ENCODE data around the gene SPATA22. TPM values are rescaled to one million over a fixed set of nuclear protein-coding genes. Genes with fewer than 3 reads are reported as not detected.

The SPATA22 gene
- polyA plus RNA-seq, 2 of the 4 experiments (the other 2 are of a cell fraction), result not detected

DNA sequence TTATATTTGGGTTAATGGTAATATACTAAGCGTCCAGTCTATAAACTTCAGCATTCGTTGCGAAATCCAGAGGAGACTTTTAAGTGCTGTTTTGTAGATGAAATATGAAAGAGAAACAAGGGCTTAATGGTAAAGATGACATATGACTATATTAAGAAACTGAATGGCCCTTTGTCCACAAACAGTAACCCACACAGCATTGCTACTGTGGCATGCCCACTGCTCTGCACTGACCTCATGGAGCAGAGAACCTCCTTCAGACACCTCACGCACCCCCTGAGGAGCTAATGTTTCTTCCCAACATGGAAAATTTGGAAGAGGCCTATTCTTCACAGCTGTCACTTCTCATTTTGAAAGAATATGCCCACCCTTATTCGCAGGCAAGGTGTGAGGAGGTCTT lies 30.8 kb upstream of the SPATA22 start:
- POLR2A ChIA-PET, result no interaction called here
- WGBS (ENCODE audit: missing lambda C conversion rate), result 59% methylated on average over 5 of the region's 5 CpGs
- no peak overlapping the region for H3K4me3 ChIP-seq
- H3K27ac ChIP-seq, result no peak overlapping the region
- H3K4me2 ChIP-seq, result no peak overlapping the region
- DNase-seq (ENCODE audit: low read depth in 1 of 2, low spot score in 1 of 2) (no peak), ATAC-seq (no peak), FAIRE-seq (no peak)
- CTCF ChIA-PET, result interaction anchor here (0.8 to 1.0 kb wide), 2 partner anchors 10 to 145 kb away, joined by 3 read pairs; no protein-coding TSS in a partner anchor
- TF ChIP-seq, protein P1, sequence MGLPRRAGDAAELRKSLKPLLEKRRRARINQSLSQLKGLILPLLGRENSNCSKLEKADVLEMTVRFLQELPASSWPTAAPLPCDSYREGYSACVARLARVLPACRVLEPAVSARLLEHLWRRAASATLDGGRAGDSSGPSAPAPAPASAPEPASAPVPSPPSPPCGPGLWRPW (IDR thresholded peaks at IDR 0.05), result no peak
- TF ChIP-seq TFCP2L1 (CRISPR knock-in tag; IDR thresholded peaks at IDR 0.05), result no peak
- TF ChIP-seq, protein P2, sequence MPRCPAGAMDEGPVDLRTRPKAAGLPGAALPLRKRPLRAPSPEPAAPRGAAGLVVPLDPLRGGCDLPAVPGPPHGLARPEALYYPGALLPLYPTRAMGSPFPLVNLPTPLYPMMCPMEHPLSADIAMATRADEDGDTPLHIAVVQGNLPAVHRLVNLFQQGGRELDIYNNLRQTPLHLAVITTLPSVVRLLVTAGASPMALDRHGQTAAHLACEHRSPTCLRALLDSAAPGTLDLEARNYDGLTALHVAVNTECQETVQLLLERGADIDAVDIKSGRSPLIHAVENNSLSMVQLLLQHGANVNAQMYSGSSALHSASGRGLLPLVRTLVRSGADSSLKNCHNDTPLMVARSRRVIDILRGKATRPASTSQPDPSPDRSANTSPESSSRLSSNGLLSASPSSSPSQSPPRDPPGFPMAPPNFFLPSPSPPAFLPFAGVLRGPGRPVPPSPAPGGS (IDR thresholded peaks at IDR 0.05), result no peak
- TF ChIP-seq, protein P3, sequence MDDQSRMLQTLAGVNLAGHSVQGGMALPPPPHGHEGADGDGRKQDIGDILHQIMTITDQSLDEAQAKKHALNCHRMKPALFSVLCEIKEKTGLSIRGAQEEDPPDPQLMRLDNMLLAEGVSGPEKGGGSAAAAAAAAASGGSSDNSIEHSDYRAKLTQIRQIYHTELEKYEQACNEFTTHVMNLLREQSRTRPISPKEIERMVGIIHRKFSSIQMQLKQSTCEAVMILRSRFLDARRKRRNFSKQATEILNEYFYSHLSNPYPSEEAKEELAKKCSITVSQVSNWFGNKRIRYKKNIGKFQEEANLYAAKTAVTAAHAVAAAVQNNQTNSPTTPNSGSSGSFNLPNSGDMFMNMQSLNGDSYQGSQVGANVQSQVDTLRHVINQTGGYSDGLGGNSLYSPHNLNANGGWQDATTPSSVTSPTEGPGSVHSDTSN (IDR thresholded peaks at IDR 0.05), result no peak
- TF ChIP-seq ZSCAN20 (CRISPR knock-in tag; IDR thresholded peaks at IDR 0.05), result no peak
- TF ChIP-seq, protein P4, sequence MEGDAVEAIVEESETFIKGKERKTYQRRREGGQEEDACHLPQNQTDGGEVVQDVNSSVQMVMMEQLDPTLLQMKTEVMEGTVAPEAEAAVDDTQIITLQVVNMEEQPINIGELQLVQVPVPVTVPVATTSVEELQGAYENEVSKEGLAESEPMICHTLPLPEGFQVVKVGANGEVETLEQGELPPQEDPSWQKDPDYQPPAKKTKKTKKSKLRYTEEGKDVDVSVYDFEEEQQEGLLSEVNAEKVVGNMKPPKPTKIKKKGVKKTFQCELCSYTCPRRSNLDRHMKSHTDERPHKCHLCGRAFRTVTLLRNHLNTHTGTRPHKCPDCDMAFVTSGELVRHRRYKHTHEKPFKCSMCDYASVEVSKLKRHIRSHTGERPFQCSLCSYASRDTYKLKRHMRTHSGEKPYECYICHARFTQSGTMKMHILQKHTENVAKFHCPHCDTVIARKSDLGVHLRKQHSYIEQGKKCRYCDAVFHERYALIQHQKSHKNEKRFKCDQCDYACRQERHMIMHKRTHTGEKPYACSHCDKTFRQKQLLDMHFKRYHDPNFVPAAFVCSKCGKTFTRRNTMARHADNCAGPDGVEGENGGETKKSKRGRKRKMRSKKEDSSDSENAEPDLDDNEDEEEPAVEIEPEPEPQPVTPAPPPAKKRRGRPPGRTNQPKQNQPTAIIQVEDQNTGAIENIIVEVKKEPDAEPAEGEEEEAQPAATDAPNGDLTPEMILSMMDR (IDR thresholded peaks at IDR 0.05), result no peak
- TF ChIP-seq CBX2 (IDR thresholded peaks at IDR 0.05; ENCODE audit: borderline replicate concordance, low read depth), result no peak
- TF ChIP-seq, protein P5, sequence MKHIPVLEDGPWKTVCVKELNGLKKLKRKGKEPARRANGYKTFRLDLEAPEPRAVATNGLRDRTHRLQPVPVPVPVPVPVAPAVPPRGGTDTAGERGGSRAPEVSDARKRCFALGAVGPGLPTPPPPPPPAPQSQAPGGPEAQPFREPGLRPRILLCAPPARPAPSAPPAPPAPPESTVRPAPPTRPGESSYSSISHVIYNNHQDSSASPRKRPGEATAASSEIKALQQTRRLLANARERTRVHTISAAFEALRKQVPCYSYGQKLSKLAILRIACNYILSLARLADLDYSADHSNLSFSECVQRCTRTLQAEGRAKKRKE (CRISPR knock-in tag; IDR thresholded peaks at IDR 0.05; ENCODE audit: low read depth), result no peak
- no peak for TF ChIP-seq RCOR1 (IDR thresholded peaks at IDR 0.05; ENCODE audit: low read depth, low read length)
- no peak for TF ChIP-seq ZNF302 (CRISPR knock-in tag; IDR thresholded peaks at IDR 0.05)
- no peak for TF ChIP-seq CEBPB (IDR thresholded peaks at IDR 0.05)
- no peak for TF ChIP-seq BHLHE40 (IDR thresholded peaks at IDR 0.05; ENCODE audit: low read depth, low read length)
- TF ChIP-seq, protein P6, sequence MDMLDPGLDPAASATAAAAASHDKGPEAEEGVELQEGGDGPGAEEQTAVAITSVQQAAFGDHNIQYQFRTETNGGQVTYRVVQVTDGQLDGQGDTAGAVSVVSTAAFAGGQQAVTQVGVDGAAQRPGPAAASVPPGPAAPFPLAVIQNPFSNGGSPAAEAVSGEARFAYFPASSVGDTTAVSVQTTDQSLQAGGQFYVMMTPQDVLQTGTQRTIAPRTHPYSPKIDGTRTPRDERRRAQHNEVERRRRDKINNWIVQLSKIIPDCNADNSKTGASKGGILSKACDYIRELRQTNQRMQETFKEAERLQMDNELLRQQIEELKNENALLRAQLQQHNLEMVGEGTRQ (IDR thresholded peaks at IDR 0.05), result no peak
- H3K4me1 ChIP-seq, result no peaks in the 10 kb centered on the region
- peaks cover 2% of the 10 kb centered on the region; the same call in 1 of the 3 replicates for H3K9me3 ChIP-seq

DNA sequence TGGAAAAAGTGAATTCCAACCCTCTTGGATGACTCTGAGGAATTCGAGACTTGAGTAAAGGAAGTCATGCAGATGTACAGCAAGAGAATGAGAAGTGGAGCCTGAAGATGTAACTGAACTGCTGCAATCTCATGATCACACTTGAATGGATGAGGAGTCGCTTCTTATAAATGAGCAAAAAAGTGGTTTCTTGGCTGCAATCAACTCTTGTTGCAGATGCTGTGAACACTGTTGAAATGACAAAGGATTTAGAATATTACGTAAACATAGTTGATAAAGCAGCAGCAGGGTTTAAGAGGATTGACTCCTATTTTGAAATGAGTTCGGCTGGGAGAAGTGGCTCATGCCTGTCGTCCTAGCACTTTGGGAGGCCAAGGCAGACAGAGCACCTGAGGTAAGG lies 29.7 kb upstream of the SPATA22 start:
- 39% methylated on average over 5 of the region's 5 CpGs for WGBS (ENCODE audit: missing lambda C conversion rate)
- Histone ChIP-seq H3K4me2 (no peak overlapping the region), H3K9me3 (peaks cover 2% of the 10 kb centered on the region; the same call in 1 of the 3 replicates), H3K27ac (no peak overlapping the region), H3K4me3 (no peak overlapping the region), H3K4me1 (no peaks in the 10 kb centered on the region)
- peak; percentile 28 for FAIRE-seq
- ChIA-PET CTCF (no interaction called here), POLR2A (no interaction called here)
- DNase-seq (ENCODE audit: low read depth in 1 of 2, low spot score in 1 of 2), result no peak
- TF ChIP-seq, protein P2 (IDR thresholded peaks at IDR 0.05), result no peak
- TF ChIP-seq HOXA7 (CRISPR knock-in tag; IDR thresholded peaks at IDR 0.05) (no peak), PHF8 (IDR thresholded peaks at IDR 0.05; ENCODE audit: borderline replicate concordance, low read depth) (no peak), MAZ (IDR thresholded peaks at IDR 0.05; ENCODE audit: borderline replicate concordance, low read depth, low read length) (no peak), HEYL (CRISPR knock-in tag; IDR thresholded peaks at IDR 0.05) (no peak), RAD21 (conservative IDR thresholded peaks at IDR 0.05 in 1 of 2, IDR thresholded peaks at IDR 0.05 in 1 of 2) (no peak), POLR2AphosphoS2 (conservative IDR thresholded peaks at IDR 0.05; ENCODE audit: low read length) (no peak), ESRRA (IDR thresholded peaks at IDR 0.05; ENCODE audit: borderline replicate concordance, low read length) (no peak), MYC (IDR thresholded peaks at IDR 0.05; ENCODE audit: borderline replicate concordance, low read length) (no peak), HOXB13 (CRISPR knock-in tag; IDR thresholded peaks at IDR 0.05; ENCODE audit: low read depth) (no peak), SREBF2 (IDR thresholded peaks at IDR 0.05) (no peak), KDM5A (IDR thresholded peaks at IDR 0.05) (no peak), RNF2 (IDR thresholded peaks at IDR 0.05; ENCODE audit: borderline replicate concordance, low read depth) (no peak), CHD4 (IDR thresholded peaks at IDR 0.05; ENCODE audit: borderline replicate concordance) (no peak), ZC3H11A (IDR thresholded peaks at IDR 0.05) (no peak)
- TF ChIP-seq, protein P5 (CRISPR knock-in tag; IDR thresholded peaks at IDR 0.05; ENCODE audit: low read depth), result no peak
- ATAC-seq, result no peak
